GM21786 (cell line): ENCODE data around the gene RAB27A.
A peak's percentile ranks its signal among the peaks of the same experiment; 100 is the strongest.
"Not testable (repeated sequence)": the region's sequence is repeated elsewhere in the genome, so short reads cannot be mapped to it uniquely, and the experiment has no call there.

Experiments
- ATAC-seq: cut with Tn5 transposase; IDR thresholded peaks from one replicate; pipeline ENCODE4 v1.9.1; 2021; ENCODE audit not compliant: unreplicated experiment

Gene RAB27A

DNA sequence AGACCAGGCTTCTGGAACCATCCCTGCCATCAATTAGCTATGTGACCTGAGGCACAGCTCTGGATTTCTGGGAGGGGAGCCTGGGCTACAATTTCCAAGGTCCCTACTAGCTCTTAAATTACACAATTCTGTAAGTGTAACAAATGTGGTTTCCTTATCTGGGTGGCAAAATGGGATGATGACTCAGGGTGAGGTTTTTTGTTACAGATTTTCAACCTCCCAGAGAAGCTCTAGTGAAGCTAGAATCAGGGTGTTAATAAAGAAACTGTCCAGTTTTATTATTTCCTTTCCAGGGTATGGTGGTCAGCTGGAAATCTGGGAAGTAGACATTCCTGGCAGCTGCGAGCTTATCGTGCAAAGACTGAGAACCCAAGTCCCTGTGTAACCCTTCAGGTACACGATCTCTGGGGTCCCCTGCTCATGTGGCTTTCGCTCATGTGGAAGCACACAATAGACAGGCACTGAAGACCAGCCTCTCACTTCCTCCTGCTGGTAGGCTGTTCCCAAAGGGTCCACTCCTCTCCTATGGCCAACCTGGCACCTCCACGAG is 7.3 kb downstream of the RAB27A start:
- no peak for ATAC-seq

GRCh38 chr15:55281517-55282228 is 7.9 kb downstream of the RAB27A start:
- ATAC-seq = no peak

- not testable (repeated sequence) for ATAC-seq
Measured at GRCh38 chr15:55280589-55280988, 9.0 kb downstream of the RAB27A start.

DNA sequence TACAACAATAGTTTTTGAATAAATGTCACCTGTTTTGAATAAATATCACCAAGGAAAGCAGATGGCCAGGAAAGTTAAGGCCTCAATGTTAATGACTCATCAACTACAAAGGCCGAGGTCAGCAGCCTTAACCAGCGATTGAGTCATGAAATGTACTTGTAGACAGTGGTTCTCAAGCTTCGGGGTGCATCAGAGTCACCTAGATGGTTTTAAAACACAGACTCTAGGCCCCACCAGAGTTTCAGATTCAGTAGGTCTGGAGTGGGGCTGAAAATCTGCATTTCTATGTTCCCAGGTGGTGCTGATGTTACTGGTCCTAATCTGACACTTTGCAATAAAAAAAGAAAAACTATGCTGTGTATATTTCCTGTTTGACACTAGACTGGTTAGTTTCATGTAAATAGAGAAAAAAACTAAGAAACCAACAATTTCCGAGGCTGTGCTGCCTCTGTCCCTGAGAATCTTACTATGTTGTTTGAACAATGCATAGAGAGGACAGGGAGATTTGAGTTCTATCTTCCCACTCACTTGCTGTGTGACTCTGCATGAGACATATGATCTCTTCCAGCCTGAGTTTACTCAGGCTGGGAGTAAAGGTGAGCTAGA is 9.8 kb downstream of the RAB27A start:
- peak; percentile 79 for ATAC-seq

DNA sequence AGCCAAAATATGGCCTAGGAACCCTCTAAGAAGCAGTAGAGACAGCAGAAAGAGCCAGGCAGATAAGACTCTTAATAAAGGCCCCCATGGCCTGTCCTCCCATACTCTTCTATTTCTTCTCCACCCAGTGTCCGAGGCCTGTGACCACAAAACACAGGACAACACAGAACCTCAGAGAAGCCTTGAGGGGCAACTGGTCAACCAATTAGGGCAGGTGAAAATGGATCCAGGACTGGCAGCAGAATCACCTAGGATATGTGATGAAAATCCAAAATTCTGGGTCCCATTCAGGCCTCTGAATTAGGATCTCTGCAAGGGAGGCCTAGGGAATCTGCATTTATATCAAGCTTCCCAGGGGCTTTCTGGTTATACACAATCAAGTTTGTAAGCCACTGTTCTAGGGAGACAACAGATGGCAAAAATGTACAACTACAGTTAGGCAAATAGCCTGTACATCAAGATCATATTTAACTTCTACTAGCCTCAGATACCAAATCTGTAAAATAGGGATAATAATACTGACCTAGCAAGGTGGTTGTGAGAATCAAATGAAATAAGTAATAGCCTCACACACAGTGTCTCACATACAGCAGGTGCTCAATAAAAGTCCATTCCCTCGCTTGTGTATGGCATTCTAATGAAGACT is 10.4 kb downstream of the RAB27A start:
- ATAC-seq = no peak

GRCh38 chr15:55277715-55278114 is 11.9 kb downstream of the RAB27A start:
- ATAC-seq = no peak

GRCh38 chr15:55277116-55277564 is 12.5 kb downstream of the RAB27A start:
- peak; percentile 54 for ATAC-seq

- ATAC-seq = no peak
Measured at GRCh38 chr15:55276324-55276723, 13.3 kb downstream of the RAB27A start.

DNA sequence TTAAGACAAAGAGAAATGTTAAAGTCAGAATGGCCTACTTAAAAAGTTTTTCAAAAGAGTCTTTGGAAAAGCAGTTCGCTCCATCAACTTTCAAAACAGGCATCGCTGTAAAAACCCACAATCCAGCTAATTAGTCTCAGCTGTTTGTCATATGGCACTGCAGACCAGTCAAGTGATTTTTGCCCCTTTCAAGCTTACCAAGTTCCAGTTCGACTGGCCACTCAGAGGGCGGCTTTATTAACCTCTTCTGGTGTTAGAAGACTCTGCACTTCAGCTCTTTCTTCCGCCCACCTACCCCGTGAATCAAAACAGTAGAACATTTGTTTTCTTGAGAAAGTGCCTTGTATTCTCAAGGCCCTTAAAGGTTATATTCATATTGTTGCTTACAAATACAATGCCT is 19.3 kb downstream of the RAB27A start:
- ATAC-seq = no peak

GRCh38 chr15:55268176-55268695 is 21.4 kb downstream of the RAB27A start:
- no peak for ATAC-seq

GRCh38 chr15:55267401-55268175 is 22.0 kb downstream of the RAB27A start:
- ATAC-seq = peak; percentile 98

- no peak for ATAC-seq
Measured at GRCh38 chr15:55266547-55266946, 23.1 kb downstream of the RAB27A start.

GRCh38 chr15:55260562-55261131 is 29.0 kb downstream of the RAB27A start:
- ATAC-seq = no peak

- no peak for ATAC-seq
Measured at GRCh38 chr15:55257938-55258337, 31.7 kb downstream of the RAB27A start.

DNA sequence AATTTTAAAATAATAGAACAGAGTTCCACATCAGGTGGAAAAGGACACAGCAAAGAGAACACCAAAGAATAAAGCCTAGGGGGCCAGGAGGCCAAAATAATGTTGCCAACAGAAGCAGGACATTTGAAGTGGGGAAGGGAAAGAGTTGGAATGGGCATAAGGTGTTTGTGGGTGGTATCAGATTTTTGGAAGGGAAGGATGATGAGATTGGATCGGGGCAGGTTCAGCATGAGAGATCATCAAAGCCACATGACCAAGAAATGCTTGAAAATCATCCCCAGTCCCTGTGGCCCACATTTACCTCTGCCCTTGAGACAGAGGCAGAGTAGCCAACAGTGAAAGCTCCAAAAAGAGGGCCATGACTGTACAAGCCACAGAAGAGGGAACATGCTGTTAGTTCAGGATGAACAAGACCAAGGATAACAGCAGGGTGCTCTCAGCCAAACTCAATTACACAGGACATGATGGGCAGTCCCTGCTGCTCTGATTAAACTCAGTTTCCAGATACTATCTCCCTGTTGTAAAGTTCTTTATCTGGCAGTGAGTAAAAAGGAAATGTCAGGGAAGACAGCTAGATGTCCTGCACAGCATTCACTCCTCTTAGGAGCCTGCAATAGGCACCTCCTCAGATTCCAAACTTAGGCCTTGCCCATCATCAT is 32.5 kb downstream of the RAB27A start:
- no peak for ATAC-seq

- no peak for ATAC-seq
Measured at GRCh38 chr15:55256281-55257011, 33.2 kb downstream of the RAB27A start.

DNA sequence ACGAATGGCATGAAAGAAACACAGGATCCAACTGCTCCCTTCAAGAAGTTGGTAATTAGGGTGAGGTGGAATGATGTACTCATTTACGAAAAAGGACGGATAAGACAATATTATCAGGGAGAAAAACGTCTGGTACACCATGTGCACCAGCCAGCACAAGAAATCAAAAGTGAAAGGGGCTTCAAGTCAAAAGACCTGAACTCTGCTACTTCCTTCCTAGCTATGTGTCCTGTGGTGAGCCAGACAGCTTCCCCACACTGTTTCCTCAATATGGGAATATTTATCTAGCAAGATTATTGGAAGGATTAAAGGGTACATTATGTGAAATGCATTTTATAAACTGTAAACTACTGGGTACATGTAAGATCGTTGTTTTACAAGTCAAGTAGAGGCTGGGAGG is 33.9 kb downstream of the RAB27A start:
- no peak for ATAC-seq

DNA sequence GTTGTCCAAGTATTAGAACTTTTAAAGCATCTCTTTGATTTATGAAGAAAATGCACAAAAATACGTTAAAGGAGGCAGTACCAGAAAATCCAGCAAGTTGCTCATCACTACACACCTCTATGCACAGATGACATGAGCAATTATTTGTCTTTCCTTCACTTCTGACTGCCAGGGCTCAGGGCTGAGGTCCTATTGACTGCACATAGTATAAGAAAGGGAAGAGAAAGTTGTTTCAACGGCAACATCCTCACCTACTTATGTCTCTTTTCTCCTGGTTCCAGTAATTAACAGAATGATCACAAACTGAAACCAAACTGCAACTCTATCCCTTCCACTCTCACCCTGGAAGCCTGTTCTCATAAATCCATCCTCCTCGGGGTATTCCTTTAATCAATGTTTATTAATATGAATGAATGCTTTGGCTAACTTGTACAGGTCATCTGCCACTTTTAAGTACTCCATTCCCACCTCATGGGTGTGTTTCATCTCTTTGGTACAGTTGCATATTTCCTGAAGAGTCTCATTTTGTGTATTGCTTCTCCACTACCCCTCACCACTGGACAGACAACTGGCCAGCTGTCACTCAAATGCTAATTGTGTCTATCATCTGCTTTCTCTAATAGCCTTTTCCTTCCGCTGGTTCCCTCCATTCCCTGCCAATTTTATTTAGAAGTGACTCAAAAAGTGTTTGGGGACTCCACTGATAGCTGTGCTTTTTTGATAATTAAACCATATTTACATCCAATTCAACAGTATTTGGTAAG is 34.5 kb downstream of the RAB27A start:
- no peak for ATAC-seq

DNA sequence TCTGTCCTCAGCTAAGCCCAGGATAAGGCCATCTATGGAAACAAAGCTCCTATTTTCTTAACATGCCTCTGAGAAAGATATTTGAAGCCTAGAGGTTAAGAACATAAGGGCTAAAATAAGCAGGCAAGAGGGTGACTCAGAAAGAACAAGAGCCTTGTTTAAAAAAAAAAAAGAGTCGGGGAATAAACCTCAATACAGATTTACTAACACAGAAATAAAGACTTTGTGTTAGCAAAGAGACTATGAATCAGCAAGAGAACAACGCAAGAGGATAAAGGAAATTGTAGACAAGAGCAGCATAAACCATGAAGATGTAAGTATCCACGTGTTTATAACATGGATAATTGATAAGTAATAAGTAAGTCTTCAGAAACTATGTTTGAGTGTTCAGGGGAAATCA is 36.0 kb downstream of the RAB27A start:
- no peak for ATAC-seq
